Ureter (tissue), 1 donor: ENCODE results near the gene HSPG2. TPM values are rescaled to one million over a fixed set of nuclear protein-coding genes. Genes with fewer than 3 reads are reported as not detected.
"Not testable (repeated sequence)": the region's sequence is repeated elsewhere in the genome, so short reads cannot be mapped to it uniquely, and the experiment has no call there.

Experiments used
- DNase-seq: peaks from one replicate; pipeline ENCODE4 v3.0.0-alpha.2; 2020; ENCODE audit warnings: low spot score
- total RNA-seq: library from RNA; stranded (reverse); gene quantifications from one replicate; pipeline ENCODE4 v1.2.4, GENCODE V29; 2023
- donor health status: DM: yes; HTN: yes; CAD: no.

The HSPG2 gene
- total RNA-seq, 1 donor from 2014 or later, result 298 TPM

DNA sequence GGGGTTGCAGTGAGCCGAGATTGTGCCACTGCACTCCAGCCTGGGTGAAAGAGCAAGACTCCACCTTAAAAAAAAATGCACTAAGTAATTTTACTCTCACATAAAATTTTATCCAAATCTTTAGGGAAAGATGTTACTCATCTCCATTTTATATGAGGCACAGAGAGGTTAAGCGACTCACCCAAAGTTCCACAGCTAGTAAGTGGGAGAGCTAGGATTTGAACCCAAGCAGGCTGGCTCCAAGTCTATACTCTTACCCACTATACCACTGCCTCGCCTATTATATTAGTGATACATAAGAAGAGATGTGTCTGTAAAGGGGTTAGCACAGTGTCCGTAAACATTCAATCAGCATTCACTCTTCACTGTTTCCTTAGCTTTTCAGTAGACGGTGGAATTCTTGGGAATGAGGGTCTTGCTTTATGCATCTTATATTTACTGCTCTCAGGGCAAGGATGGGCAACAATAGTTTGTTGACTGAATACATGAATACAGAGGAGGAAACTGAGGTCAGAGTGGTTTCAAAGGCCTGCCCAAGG, 109.9 kb downstream of the HSPG2 start:
- no peak for DNase-seq

DNA sequence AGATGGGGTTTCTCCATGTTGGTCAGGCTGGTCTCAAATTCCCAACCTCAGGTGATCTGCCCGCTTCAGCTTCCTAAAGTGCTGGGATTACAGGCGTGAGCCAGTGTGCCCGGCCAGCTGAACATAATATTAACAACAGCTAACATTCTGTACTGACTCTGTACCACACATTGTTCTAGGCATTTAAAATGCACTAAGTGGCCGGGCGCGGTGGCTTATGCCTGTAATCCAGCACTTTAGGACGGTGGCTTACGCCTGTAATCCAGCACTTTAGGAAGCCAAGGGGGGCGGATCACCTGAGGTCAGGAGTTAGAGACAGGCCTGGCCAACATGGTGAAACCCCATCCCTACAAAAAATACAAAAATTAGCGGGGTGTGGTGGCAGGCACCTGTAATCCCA, 110.4 kb downstream of the HSPG2 start:
- DNase-seq, result not testable (repeated sequence)

GRCh38 chr1:21825393-21825792, 111.7 kb downstream of the HSPG2 start:
- no peak for DNase-seq

GRCh38 chr1:21824926-21825325, 112.2 kb downstream of the HSPG2 start:
- no peak for DNase-seq

DNA sequence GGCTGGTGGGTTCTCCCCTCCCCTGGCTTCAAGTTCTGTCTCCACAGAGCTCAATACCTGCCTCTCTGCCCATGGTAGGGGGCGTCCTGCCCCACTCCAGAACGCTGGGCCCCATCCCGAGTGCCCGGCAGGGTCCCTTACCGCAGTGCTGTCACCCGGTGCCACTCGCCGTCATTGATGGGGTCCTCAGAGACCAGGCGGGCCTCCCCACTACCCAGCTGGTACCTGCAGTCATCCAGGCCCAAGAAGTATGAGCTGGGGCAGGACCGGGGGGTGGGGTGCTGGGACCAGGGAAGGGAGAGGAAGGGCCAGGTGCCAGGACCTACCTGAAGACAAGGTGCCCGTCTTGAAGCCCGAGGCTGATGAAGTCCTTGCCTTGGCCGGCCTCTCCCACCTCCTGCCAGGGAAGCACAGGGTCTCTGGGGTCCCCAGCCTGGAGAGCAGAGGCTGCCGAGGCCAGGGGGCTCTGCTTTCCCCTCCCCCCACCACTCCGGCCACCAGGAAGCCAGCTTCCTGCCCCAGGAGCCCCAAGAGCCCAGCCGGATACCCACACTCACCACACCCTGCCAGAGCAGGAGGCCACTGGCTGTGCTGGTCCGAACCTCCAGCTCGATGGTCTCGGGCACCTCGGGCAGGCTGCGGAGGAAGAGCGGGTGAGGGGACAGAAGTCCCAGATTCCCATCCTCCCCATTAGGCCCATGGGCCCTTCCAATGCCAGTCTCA, 113.0 kb downstream of the HSPG2 start:
- DNase-seq, result no peak

DNA sequence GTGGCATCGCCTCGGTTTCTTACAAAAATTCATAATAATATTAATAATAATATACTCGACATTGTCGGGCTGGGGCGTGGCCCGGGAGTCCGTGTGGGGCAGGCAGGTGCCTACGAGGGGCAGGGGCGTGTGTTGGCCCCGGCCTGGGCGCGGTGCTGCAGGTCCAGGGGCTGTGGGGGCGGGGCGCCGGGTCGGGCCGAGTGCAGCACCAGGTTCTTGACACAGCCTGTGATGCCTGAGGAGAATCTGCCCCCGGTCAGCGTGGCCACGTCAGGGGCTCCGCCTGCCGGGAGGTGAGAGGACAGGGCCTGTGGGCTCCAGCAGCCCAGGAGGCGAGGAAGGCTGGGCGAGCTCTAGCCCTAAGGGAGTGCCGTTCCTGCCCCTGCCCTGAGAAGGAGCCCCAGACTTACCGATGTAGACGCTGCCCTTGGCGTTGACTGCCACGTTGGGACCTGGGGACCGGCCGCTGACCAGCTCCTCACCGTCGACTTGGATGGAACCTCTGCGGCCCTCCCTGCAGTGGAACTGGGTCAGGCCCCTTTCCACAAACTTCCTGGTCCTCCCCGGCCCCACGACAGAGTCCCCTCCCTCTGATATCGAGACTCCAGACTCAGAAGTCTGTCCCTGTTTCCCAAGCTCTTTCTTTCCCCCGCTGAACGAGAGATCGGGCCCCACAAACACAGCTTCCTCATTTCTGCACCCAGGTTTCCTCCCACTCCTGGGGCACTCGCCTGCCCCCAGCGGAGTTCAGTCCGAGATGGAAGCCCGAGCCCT, 113.7 kb downstream of the HSPG2 start:
- DNase-seq, result no peak

- no peak for DNase-seq
Measured at GRCh38 chr1:21822349-21822748, 114.8 kb downstream of the HSPG2 start.

DNA sequence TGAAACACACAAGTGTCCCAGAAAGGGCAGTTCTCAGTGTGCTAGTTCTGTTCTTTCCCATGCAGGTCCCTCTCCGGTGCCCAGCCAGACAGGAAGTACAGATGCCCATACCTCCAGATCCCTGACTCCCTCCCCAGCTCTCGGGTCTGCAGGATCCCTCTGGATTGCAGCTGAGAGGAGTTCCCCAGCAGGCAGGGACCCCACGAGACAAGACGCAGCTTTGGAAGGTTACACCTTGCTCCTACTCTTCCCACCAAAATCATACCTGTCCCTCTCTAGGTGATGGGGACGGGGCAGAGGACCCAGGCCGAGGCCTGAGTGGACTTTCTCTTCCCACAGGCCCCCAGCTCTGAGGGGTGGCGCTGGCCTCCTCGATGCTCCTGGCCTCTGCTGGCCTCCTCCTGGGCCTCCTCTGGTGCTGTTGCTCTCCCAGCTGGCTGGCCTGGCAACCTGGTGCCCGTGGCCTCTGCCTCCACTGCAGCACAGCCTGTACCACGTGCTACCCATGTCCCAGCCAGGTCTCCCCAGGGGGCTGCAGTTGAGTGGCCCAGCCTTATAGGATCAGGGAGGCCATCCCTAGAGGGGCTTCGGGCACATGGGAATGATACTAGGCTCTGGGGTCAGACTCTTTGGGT, 115.6 kb downstream of the HSPG2 start:
- DNase-seq, result no peak

DNA sequence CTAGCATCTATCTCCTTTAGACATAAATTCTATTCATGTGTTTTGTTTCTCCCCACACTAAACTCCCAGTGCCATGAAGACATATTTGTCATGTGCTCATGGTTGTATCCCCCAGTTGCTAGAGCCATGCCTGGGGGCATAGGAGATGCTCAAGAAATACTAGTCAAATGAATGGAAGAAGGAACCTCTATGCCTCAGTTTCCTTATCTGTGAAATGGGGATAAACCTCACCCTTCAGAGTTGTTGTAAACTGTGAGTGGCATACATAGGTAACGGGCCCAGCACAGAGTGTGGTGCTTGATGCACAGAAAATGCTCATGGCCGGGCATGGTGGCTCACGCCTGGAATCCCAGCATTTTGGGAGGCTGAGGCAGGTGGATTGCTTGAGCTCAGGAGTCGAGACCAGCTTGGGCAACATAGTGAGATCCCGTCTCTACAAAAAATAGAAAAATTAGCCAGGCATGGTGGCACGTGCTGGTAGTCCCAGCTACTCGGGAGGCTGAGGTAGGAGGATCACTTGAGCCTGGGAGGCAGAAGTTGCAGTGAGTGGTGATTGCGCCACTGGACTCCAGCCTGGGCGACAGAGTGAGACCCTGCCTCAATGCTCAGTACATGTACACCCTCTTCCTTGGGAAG, 116.4 kb downstream of the HSPG2 start:
- no peak for DNase-seq

- no peak for DNase-seq
Measured at GRCh38 chr1:21818656-21819055, 118.5 kb downstream of the HSPG2 start.

- DNase-seq, result no peak
Measured at GRCh38 chr1:21816602-21817302, 120.4 kb downstream of the HSPG2 start.

DNA sequence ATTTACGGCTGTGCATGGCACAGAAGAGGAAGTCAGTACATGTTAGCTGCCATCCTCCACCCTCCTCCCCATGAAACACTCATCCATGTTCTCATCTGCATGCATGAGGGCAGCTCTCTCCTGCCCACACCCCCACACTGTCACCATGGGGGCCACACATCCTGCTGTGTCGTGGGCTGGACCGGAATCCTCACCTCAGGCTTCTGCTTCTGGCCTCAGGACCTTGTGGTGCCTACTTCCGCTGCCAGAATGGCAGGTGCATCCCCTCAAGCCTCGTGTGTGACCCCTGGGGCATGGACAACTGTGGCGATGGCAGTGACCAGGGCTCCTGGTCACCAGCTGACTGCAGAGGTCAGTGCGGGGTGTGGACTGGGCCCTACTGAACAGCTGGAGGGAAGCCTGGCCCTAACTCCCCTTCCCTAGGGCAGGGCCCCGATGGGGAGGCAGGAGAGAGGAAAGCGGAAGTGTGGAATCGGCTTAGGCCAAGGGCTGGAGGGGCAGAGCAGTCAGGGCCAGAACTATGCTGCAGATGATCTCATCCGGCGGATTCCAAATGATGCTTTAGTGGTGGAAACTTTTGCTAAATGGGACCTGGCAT, 121.3 kb downstream of the HSPG2 start:
- no peak for DNase-seq

DNA sequence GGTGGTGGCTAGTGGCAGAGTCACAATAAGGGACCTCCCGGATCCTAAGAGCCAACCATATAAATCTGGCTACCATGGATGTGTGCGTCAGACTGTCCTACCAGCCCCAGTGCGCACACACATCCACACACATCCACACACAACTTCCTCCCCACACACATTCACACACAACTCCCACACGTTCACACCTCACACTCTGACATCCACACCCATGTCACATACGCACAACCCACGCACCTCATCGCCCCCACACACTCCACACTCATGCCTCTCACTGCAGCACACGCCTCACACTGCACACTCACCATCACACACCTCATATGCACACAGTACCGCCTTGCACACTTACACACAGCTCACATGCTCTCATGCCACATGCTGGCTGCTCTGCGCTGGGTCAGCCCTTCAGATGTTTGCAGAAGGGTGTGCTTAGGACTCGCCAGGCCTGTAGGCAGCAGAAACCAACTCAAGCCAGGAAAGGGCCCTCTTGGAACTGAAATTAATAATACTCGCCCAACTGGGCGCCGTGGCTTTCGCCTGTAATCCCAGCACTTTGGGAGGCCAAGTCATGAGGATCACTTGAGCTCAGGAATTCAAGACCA, 122.0 kb downstream of the HSPG2 start:
- DNase-seq, result no peak

GRCh38 chr1:21814241-21814918, 122.7 kb downstream of the HSPG2 start:
- no peak for DNase-seq

DNA sequence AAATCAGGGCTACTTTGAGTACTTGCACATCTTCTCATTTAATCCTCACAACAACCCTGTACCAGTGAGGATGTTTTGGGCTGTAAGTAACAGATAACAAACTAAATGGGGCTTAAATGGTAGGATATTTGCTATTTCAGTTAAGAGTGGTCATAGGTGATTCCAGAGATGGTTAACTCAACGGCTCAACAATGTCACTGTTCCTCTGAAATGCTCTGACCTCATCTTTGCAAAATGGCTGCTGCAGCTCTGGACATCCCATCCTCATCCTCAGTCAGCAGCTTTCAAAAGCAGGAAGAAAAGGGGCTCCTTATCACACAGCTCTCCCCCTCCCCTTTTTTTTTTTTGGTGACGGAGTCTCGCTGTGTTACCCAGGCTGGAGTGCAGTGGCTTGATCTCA, 123.6 kb downstream of the HSPG2 start:
- DNase-seq, result no peak

GRCh38 chr1:21811875-21812305, 125.2 kb downstream of the HSPG2 start, which contains the start of gene LDLRAD2:
TSS of gene LDLRAD2 (plus strand) at chr1:21812265. CDS start at chr1:21812452, 187 bp downstream.
- peak; percentile 62 for DNase-seq

GRCh38 chr1:21804536-21804935, 132.6 kb downstream of the HSPG2 start:
- no peak for DNase-seq

DNA sequence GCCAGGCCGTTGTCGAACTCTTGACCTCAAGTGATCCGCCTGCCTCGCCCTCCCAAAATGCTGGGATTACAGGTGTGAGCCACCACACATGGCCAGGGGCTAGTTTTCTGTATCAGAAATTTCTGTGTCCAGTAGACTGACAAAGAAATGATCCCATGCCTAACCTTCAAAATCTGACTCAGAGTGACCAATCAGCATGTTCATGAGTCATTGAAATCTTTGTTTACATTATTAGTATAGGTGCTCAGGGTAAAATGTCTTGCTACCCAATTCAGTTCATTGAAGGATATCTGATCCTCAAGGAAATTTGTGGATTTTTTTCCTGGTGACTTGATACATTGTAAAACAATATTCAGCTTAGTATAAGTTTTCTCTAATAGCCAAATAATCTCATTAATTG, 136.0 kb downstream of the HSPG2 start:
- DNase-seq, result no peak

DNA sequence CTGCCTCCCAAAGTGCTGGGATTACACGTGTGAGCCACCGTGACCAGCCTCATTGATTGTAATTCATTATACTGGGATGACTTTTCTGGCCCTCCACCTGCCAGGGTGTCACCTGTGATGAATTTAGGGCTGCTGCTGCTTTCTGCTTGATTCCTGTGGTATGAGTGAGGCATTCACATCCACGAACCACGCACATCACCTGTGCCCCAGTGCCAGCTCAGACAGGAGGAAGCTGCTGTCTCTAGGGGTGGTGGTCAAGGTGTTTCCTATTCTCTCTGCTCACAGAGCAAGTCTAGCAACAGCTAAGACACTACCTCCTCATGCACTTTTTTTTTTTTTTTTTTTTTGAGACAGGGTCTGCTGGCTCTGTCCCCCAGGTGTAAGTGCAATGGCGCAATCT, 137.4 kb downstream of the HSPG2 start:
- DNase-seq, result no peak

GRCh38 chr1:21795075-21795474, 142.0 kb downstream of the HSPG2 start:
- no peak for DNase-seq
